Immature natural killer cell (primary cell): ENCODE measurements around the gene BNC2. TPM values are rescaled to one million over a fixed set of nuclear protein-coding genes. Genes with fewer than 3 reads are reported as not detected.
"Not testable (repeated sequence)": the region's sequence is repeated elsewhere in the genome, so short reads cannot be mapped to it uniquely, and the experiment has no call there.

Experiments
- DNase-seq, 3 donors: peaks; one replicate each; pipeline ENCODE4 v3.0.0; 2022; ENCODE audit warnings: mixed read lengths in 1 of 3
- H3K27ac Mint-ChIP-seq, 6 donors: one replicate each; pipeline ENCODE4 v1.8.0; 2020; ENCODE audit warnings: mixed read lengths in 6 of 6, mild to moderate bottlenecking in 5 of 6, inconsistent platforms in 4 of 6, moderate library complexity in 3 of 6
- H3K27me3 Mint-ChIP-seq, 3 donors: one replicate each; pipeline ENCODE4 v1.8.0; 2020 to 2021; ENCODE audit warnings: low read depth in 3 of 3, mild to moderate bottlenecking in 3 of 3, mixed read lengths in 3 of 3, moderate library complexity in 3 of 3, inconsistent platforms in 1 of 3
- H3K36me3 Mint-ChIP-seq, 3 donors: one replicate each; pipeline ENCODE4 v1.8.0; 2020; ENCODE audit warnings: mixed read lengths in 3 of 3, inconsistent platforms in 2 of 3, mild to moderate bottlenecking in 2 of 3
- H3K4me1 Mint-ChIP-seq, 2 donors: one replicate each; pipeline ENCODE4 v1.8.0; 2020; ENCODE audit warnings: inconsistent platforms in 2 of 2, mild to moderate bottlenecking in 2 of 2, mixed read lengths in 2 of 2, moderate library complexity in 1 of 2
- H3K4me3 Mint-ChIP-seq, 5 donors: one replicate each; pipeline ENCODE4 v1.8.0; 2020; ENCODE audit warnings: mild to moderate bottlenecking in 5 of 5, mixed read lengths in 5 of 5, inconsistent platforms in 3 of 5, moderate library complexity in 3 of 5
- H3K9me3 Mint-ChIP-seq, 6 donors: one replicate each; pipeline ENCODE4 v1.8.0; 2020; ENCODE audit warnings: mild to moderate bottlenecking in 6 of 6, mixed read lengths in 6 of 6, inconsistent platforms in 4 of 6, moderate library complexity in 3 of 6
- polyA plus RNA-seq, 3 donors: library from polyadenylated mRNA; unstranded; fragments of 300-500 nt; fragmentation: Illumina TruSeq; gene quantifications; one replicate each; pipeline ENCODE4 v1.2.3, GENCODE V29; 2021

The BNC2 gene
- polyA plus RNA-seq, 3 donors from 2014 or later: 6.5 to 11.0 (median 7.7) TPM

GRCh38 chr9:16499892-16500291 lies 370.6 kb downstream of the BNC2 start:
- Mint-ChIP-seq H3K9me3 (no peaks in the 10 kb centered on the region), H3K27ac (no peak overlapping the region), H3K4me1 (peaks cover 0 to 3% of the 10 kb centered on the region in 2 donors), H3K4me3 (no peak overlapping the region), H3K36me3 (no peaks in the 10 kb centered on the region), H3K27me3 (peaks cover 0 to 1% (median 0%) of the 10 kb centered on the region in 3 donors)
- no peak for DNase-seq

GRCh38 chr9:16496908-16497307 lies 373.6 kb downstream of the BNC2 start:
- Mint-ChIP-seq H3K27me3 (no peaks in the 10 kb centered on the region), H3K4me1 (peaks cover 3 to 5% of the 10 kb centered on the region in 2 donors), H3K4me3 (no peak overlapping the region), H3K9me3 (no peaks in the 10 kb centered on the region), H3K27ac (no peak overlapping the region), H3K36me3 (peaks cover 0 to 4% (median 3%) of the 10 kb centered on the region in 3 donors)
- no peak for DNase-seq

GRCh38 chr9:16487915-16488314 lies 382.6 kb downstream of the BNC2 start:
- peaks cover 0 to 3% (median 3%) of the 10 kb centered on the region in 3 donors for H3K27me3 Mint-ChIP-seq
- H3K4me1 Mint-ChIP-seq: no peaks in the 10 kb centered on the region
- no peak overlapping the region for H3K27ac Mint-ChIP-seq
- H3K4me3 Mint-ChIP-seq: no peak overlapping the region
- no peaks in the 10 kb centered on the region for H3K9me3 Mint-ChIP-seq
- H3K36me3 Mint-ChIP-seq: peaks cover 0 to 7% (median 0%) of the 10 kb centered on the region in 3 donors
- no peak for DNase-seq

DNA sequence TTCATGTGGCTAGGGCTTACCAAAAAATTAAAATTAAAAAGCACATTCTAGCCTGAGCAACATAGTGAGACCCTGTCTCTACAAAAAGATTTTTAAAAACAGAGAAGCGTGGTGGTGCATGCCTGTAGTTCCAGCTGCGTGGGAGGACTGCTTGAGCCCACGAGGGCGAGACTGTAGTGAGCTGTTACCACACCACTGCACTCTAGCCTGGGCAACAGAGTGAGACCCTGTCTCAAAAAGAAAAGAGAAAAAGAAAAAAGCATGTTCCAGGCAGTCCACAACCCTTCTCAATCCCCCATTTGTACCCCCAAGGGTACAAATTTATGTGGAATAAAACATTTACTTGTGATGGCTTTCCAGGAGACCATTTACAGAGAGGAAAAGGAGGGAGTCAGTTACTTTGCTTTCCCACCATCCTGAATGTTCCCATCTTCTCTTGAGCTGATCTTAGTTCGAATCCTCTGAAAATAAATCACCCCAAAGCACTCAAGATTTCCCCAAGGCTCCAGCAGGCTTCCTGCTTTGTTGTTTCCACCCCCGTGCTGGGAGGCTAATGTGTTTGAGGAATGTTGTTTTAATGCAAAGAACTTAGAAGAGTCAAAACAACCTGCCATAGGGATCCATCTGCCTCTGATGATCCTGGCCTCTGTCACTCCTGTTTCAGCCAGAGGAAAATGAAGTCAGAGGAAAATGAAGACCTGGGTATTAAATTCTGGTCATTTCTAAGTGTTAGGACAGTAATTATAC lies 384.7 kb downstream of the BNC2 start:
- no peaks in the 10 kb centered on the region for H3K9me3 Mint-ChIP-seq
- H3K27me3 Mint-ChIP-seq: peaks cover 0 to 2% (median under 1%) of the 10 kb centered on the region in 3 donors
- H3K4me3 Mint-ChIP-seq: no peak overlapping the region
- no peak overlapping the region for H3K27ac Mint-ChIP-seq
- no peaks in the 10 kb centered on the region for H3K4me1 Mint-ChIP-seq
- peaks cover 0 to 2% (median 0%) of the 10 kb centered on the region in 3 donors for H3K36me3 Mint-ChIP-seq
- DNase-seq: no peak

- H3K27me3 Mint-ChIP-seq: peaks cover 0 to 2% (median 0%) of the 10 kb centered on the region in 3 donors
- DNase-seq: no peak
- H3K27ac Mint-ChIP-seq: peak overlapping the region in 2 of 6 donors; percentile 18 to 34
- H3K9me3 Mint-ChIP-seq: no peaks in the 10 kb centered on the region
- no peaks in the 10 kb centered on the region for H3K4me1 Mint-ChIP-seq
- H3K36me3 Mint-ChIP-seq: no peaks in the 10 kb centered on the region
- no peak overlapping the region for H3K4me3 Mint-ChIP-seq
Observed at GRCh38 chr9:16485160-16485559, 385.3 kb downstream of the BNC2 start.

GRCh38 chr9:16484744-16485143 lies 385.7 kb downstream of the BNC2 start:
- Mint-ChIP-seq H3K9me3 (no peaks in the 10 kb centered on the region), H3K27me3 (no peaks in the 10 kb centered on the region), H3K4me1 (no peaks in the 10 kb centered on the region), H3K36me3 (no peaks in the 10 kb centered on the region), H3K4me3 (no peak overlapping the region), H3K27ac (peak overlapping the region in 2 of 6 donors; percentile 18 to 34)
- no peak for DNase-seq

DNA sequence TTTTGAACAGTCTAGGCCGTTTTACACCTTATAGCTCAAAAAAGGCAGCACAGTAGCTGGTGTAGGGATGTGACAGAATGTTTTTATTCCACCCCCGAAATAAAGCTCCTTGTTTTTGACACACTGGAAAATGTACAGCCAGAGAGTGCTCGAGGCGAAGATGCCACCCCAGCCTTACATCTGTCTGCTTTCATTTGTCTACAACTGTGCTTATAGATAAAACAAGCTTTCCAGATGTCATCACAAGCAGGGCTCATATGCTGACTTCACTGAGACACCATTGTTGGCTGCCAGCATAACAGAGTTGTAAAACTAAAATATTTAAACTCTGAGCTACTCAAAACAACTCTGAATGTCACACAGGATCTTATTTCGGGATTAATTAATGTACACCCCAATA lies 386.3 kb downstream of the BNC2 start:
- Mint-ChIP-seq H3K36me3 (no peaks in the 10 kb centered on the region), H3K27me3 (no peaks in the 10 kb centered on the region), H3K27ac (no peak overlapping the region), H3K4me1 (no peaks in the 10 kb centered on the region), H3K9me3 (no peaks in the 10 kb centered on the region), H3K4me3 (no peak overlapping the region)
- DNase-seq: no peak

DNA sequence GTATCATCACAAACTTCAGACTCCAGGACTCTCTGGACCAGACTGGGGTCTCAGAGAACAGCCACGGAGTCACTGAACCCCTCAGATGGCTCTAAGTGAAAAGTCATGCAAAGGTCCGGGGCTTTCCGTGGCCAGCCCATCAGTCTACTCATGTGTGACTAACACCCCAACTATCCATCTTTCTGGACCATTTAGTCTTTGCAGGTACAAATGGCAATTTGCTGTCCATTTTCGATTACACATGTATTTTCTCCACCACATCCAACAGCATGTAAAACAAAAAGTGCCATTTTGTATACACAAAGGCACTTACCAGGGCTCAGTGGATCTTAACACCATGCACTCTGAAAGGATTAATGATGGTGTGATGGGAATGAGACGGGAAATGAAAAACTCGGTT lies 387.7 kb downstream of the BNC2 start:
- Mint-ChIP-seq H3K36me3 (no peaks in the 10 kb centered on the region), H3K9me3 (no peaks in the 10 kb centered on the region), H3K27ac (no peak overlapping the region), H3K4me1 (no peaks in the 10 kb centered on the region), H3K27me3 (no peaks in the 10 kb centered on the region), H3K4me3 (no peak overlapping the region)
- no peak for DNase-seq

- not testable (repeated sequence) for H3K27me3 Mint-ChIP-seq, H3K4me3 Mint-ChIP-seq, H3K36me3 Mint-ChIP-seq, H3K4me1 Mint-ChIP-seq, DNase-seq, H3K9me3 Mint-ChIP-seq, H3K27ac Mint-ChIP-seq
Observed at GRCh38 chr9:16480584-16480983, 389.9 kb downstream of the BNC2 start.

DNA sequence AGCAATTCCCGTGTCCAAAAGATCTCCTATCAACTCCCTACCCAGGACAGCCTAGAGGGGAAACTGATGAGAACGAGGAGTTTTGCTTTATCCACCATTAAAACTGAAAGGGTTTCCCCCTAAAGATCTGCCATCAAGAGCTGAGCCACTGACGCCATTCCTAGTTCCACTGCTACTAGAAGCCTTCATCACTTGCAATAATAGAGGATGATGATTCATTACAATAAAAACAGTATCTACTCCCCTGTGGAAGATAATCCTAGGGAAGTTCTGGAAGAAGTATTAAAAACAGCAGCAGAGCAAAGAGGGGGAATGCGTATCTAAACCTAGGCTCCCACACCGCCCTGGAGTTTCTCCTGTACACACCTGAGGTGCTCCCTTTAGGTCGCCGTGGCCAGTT lies 394.5 kb downstream of the BNC2 start:
- no peaks in the 10 kb centered on the region for H3K27me3 Mint-ChIP-seq

GRCh38 chr9:16475257-16475656 lies 395.2 kb downstream of the BNC2 start:
- Mint-ChIP-seq H3K4me3 (no peak overlapping the region), H3K9me3 (no peaks in the 10 kb centered on the region), H3K36me3 (no peaks in the 10 kb centered on the region), H3K4me1 (peaks cover 4 to 6% of the 10 kb centered on the region in 2 donors), H3K27me3 (peaks cover 0 to 2% (median 0%) of the 10 kb centered on the region in 3 donors), H3K27ac (no peak overlapping the region)
- no peak for DNase-seq

More for the DNA sequence above, 394.5 kb downstream of the BNC2 start:
- no peak for DNase-seq
- Mint-ChIP-seq H3K9me3 (no peaks in the 10 kb centered on the region), H3K4me1 (peaks cover 4 to 6% of the 10 kb centered on the region in 2 donors), H3K36me3 (no peaks in the 10 kb centered on the region), H3K4me3 (no peak overlapping the region), H3K27ac (no peak overlapping the region)

DNA sequence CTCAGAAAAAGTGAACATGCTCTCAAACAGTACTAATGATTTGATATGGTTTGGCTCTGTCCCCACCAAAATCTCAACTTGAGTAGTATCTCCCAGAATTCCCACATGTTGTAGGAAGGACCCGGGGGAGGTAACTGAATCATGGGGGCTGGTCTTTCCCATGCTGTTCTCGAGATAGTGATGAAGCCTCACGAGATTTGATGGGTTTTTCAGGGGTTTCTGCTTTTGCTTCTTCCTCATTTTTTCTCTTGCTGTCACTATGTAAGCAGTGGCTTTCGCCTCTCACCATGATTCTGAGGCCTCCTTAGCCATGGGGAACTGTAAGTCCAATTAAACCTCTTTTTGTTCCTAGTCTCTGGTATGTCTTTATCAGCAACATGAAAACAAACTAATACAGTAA lies 401.3 kb downstream of the BNC2 start:
- Mint-ChIP-seq H3K27me3 (peaks cover 0 to 5% (median 0%) of the 10 kb centered on the region in 3 donors), H3K9me3 (peaks cover 0 to 4% (median 0%) of the 10 kb centered on the region in 6 donors), H3K36me3 (peaks cover 0 to 7% (median 0%) of the 10 kb centered on the region in 3 donors), H3K4me3 (no peak overlapping the region), H3K4me1 (peaks cover 8 to 11% of the 10 kb centered on the region in 2 donors), H3K27ac (peak overlapping the region in 2 of 6 donors; percentile 30 to 62)
- no peak for DNase-seq

- Mint-ChIP-seq H3K27ac (no peak overlapping the region), H3K4me3 (no peak overlapping the region), H3K36me3 (peaks cover 0 to 3% (median 0%) of the 10 kb centered on the region in 3 donors), H3K27me3 (peaks cover 0 to 2% (median 0%) of the 10 kb centered on the region in 3 donors), H3K9me3 (peaks cover 0 to 1% (median 0%) of the 10 kb centered on the region in 6 donors), H3K4me1 (peaks cover 5 to 12% of the 10 kb centered on the region in 2 donors)
- no peak for DNase-seq
Observed at GRCh38 chr9:16461851-16462250, 408.6 kb downstream of the BNC2 start.

DNA sequence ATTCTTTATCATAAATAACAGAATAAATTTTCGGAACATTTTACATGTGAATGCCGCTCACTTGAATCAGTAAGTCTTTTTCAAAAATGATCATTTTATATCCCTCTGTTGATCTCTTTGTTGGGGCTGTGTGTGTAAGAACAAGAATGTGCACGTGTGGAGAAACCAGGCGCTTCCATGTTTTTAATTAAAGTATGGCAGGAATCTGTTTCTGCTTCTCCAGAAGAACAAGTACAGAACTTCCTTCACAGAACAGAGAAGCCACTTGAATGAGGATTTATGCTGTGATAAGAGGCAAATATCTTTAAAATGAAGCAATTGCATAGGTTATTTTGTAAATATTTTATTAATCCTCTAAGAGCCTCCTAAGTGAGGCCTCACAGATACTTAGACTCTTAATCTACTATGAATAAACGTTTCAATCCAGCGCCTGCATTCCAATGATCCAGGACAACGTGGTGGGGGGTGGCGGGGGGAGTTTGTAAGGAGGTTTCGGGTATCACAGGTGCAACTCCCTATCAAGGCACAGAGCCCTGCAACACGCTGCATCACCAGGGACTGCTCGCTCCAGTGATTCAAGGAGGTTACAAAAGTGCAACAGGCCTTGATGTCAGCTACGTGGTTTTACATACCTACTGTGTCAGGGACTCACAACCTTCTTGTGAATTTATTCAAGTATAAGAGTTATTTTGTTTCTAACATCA lies 409.2 kb downstream of the BNC2 start:
- Mint-ChIP-seq H3K9me3 (peaks cover 0 to 1% (median 0%) of the 10 kb centered on the region in 6 donors), H3K36me3 (peaks cover 0 to 3% (median 0%) of the 10 kb centered on the region in 3 donors), H3K4me3 (no peak overlapping the region), H3K27ac (no peak overlapping the region), H3K27me3 (peaks cover 0 to 2% (median 0%) of the 10 kb centered on the region in 3 donors), H3K4me1 (peaks cover 5 to 12% of the 10 kb centered on the region in 2 donors)
- no peak for DNase-seq
